ENCODE measurements around the gene DCHS2.

DNA sequence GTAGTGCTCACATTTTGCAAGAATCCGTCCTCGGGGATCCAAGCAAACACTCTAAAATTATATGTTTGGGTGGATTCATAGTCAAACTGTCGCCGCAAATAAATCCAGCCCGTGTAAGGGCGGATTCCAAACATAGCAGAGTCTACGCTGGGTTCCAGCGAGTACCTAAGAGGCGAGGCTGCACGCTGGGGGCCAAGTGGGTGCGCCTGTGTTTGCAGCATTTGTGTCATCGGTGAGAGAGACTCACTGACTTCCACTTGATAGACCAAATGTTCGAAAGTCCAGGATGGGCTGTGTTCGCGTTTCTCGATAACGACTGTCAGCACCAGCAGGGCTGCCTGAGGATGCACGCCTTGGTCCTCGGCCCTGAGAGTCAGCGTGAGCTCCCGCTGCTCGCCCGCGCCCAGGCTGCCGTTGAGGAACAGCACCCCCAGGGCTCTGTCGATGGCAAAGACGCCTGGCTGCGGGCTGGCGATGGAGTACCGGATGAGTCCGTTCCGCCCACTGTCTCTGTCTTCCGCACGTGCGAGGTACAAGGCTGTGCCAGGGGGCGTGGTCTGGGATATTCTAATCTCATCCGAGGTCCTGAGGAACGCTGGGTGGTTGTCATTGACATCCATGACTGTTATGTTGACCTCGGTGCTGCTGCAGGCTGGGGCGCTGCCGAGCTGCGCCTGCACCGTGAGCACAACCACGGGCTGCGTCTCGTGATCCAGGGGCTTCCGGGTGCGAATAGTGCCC lies 158.7 kb downstream of the DCHS2 start:
- TF ChIP-seq, protein P1, sequence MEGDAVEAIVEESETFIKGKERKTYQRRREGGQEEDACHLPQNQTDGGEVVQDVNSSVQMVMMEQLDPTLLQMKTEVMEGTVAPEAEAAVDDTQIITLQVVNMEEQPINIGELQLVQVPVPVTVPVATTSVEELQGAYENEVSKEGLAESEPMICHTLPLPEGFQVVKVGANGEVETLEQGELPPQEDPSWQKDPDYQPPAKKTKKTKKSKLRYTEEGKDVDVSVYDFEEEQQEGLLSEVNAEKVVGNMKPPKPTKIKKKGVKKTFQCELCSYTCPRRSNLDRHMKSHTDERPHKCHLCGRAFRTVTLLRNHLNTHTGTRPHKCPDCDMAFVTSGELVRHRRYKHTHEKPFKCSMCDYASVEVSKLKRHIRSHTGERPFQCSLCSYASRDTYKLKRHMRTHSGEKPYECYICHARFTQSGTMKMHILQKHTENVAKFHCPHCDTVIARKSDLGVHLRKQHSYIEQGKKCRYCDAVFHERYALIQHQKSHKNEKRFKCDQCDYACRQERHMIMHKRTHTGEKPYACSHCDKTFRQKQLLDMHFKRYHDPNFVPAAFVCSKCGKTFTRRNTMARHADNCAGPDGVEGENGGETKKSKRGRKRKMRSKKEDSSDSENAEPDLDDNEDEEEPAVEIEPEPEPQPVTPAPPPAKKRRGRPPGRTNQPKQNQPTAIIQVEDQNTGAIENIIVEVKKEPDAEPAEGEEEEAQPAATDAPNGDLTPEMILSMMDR (IDR thresholded peaks at IDR 0.05; ENCODE audit: borderline replicate concordance, extremely low read depth, low read length, poor library complexity, severe bottlenecking), result peak; percentile 5
- no peak for TF ChIP-seq EZH2 (IDR thresholded peaks at IDR 0.05; ENCODE audit: borderline replicate concordance, low read depth, low read length, severe bottlenecking)
